Skeletal muscle tissue (tissue), 4 donors: ENCODE data around the gene PSG5. TPM values are rescaled to one million over a fixed set of nuclear protein-coding genes. Genes with fewer than 3 reads are reported as not detected.
"Not testable (repeated sequence)": the region's sequence is repeated elsewhere in the genome, so short reads cannot be mapped to it uniquely, and the experiment has no call there.

Experiments used
- H3K27ac ChIP-seq: one replicate; pipeline ENCODE4 v1.7.0; 2013; ENCODE audit warnings: mild to moderate bottlenecking, low read depth, low read length, inconsistent platforms
- H3K27me3 ChIP-seq, 3 donors: one replicate each; pipeline ENCODE4 v1.7.0; 2013; ENCODE audit warnings: low read length in 3 of 3; ENCODE audit not compliant: control insufficient read depth in 3 of 3, insufficient read depth in 3 of 3
- H3K36me3 ChIP-seq, 3 donors: one replicate each; pipeline ENCODE4 v1.7.0; 2013; ENCODE audit warnings: low read length in 3 of 3; ENCODE audit not compliant: control insufficient read depth in 3 of 3, insufficient read depth in 3 of 3
- H3K4me1 ChIP-seq, 3 donors: one replicate each; pipeline ENCODE4 v1.7.0; 2013; ENCODE audit warnings: low read length in 3 of 3, mild to moderate bottlenecking in 3 of 3; ENCODE audit not compliant: control insufficient read depth in 3 of 3, insufficient read depth in 3 of 3
- H3K4me3 ChIP-seq, 3 donors: one replicate each; pipeline ENCODE4 v1.7.0; 2013; ENCODE audit warnings: low read length in 3 of 3
- H3K9ac ChIP-seq, 3 donors: one replicate each; pipeline ENCODE4 v1.7.0; 2013; ENCODE audit warnings: low read length in 3 of 3, mild to moderate bottlenecking in 3 of 3, moderate library complexity in 2 of 3, low read depth in 1 of 3
- H3K9me3 ChIP-seq, 3 donors: one replicate each; pipeline ENCODE4 v1.7.0; 2013; ENCODE audit warnings: low read length in 3 of 3; ENCODE audit not compliant: control insufficient read depth in 3 of 3
- total RNA-seq: library from RNA; depleted of rRNA; stranded (reverse); fragments of >200 nt; gene quantifications from one replicate; pipeline ENCODE4 v1.2.3, GENCODE V29; 2014
- donor health status: Osteomylitis.

Gene PSG5
- total RNA-seq, 1 donor from 2014 or later: not detected

DNA sequence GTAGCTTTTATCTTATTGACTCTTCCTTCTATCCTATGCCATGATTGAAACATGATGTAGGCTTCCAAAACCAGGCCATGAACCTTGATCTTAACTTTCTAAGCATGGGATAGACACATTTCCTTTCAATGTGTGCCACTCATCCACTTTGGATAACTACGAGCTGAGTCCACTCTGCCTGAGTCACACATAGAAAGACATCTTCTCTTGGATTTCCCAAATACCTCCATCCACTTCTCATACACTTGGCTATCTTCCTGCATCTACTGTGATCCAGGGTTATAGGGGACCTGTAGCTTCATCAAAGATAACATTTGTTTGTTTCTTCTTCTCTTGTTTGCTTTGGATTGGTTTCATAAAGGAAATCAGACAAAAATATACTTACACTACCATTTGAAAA, 44.6 kb downstream of the PSG5 start:
- H3K4me3 ChIP-seq, H3K36me3 ChIP-seq, H3K27me3 ChIP-seq, H3K9me3 ChIP-seq, H3K27ac ChIP-seq, H3K9ac ChIP-seq, H3K4me1 ChIP-seq: not testable (repeated sequence)

- H3K9me3 ChIP-seq: no peaks in the 10 kb centered on the region
- no peaks in the 10 kb centered on the region for H3K36me3 ChIP-seq
- no peaks in the 10 kb centered on the region for H3K27me3 ChIP-seq
- no peak overlapping the region for H3K9ac ChIP-seq
- H3K27ac ChIP-seq: no peak overlapping the region
- H3K4me3 ChIP-seq: no peak overlapping the region
- H3K4me1 ChIP-seq: no peaks in the 10 kb centered on the region
Observed at GRCh38 chr19:43132696-43133095, 53.6 kb downstream of the PSG5 start.

DNA sequence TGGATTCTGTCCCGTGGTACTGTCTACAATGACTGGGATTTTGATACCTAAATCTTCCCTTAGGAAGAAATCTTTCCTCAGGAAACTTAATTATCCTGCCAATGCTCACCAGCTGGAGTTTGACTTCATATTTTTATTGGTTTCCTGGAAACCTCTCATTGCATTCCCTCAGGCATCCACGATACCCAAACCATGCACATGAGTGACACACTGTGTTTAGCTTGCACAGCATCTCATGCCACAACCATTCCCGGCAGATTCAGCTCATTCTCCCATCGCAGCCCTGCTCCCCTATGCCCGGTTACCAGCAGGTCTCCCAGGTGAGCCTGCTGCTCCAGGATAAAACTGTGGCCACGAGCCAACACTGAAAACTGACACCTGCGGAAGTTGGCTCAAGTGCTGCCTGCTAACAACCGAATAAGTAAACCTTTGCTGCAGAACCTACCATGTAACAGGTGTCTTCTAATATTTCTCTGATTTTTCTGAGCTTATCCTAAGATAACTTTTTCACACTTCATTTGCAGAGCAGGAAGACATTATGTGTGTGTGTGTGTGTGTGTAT, 55.0 kb downstream of the PSG5 start:
- not testable (repeated sequence) for H3K4me3 ChIP-seq, H3K9ac ChIP-seq, H3K9me3 ChIP-seq, H3K36me3 ChIP-seq, H3K27ac ChIP-seq, H3K27me3 ChIP-seq, H3K4me1 ChIP-seq

DNA sequence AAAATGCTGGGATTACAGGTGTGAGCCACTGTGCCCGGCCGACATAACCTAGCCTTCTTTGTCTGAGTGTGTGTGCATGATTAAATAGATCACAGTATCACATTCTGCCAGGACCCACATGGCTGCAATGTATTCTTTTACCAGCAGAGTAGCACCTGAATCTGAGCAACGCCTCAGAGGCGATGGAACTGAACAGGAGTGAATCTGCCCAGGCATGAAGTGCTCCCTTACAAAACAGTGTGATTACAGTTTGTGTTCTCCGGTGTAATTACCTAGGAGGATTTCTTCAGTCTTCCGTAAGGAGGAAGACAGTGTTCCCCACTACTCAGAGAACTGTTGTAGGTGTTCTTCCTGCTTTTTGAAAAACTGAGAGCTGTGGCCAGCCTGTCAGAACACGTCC, 57.1 kb downstream of the PSG5 start:
- not testable (repeated sequence) for H3K9me3 ChIP-seq, H3K27me3 ChIP-seq, H3K36me3 ChIP-seq, H3K9ac ChIP-seq, H3K4me1 ChIP-seq, H3K27ac ChIP-seq, H3K4me3 ChIP-seq

GRCh38 chr19:43127336-43127735, 59.0 kb downstream of the PSG5 start:
- not testable (repeated sequence) for H3K4me1 ChIP-seq, H3K9me3 ChIP-seq, H3K4me3 ChIP-seq, H3K36me3 ChIP-seq, H3K27me3 ChIP-seq, H3K27ac ChIP-seq, H3K9ac ChIP-seq

DNA sequence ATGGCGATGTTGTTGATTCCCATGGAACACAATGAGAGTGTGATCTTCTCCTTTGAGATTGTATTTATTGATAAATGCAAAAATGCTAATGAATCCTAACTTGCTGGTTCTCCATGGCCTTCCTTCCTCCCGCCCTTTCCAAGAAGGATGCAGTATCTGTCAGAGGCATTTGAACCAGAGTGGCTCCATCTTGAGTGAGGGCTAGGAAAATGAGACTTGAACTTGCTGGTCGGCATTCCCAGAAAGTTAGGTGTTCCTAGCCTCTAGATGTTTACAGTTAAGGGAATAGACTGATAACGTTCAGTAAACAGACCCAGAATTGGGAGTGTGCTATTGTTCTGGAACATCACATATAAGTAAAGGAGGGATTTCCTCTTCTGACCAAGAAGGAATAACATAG, 59.6 kb downstream of the PSG5 start:
- H3K4me1 ChIP-seq: no peaks in the 10 kb centered on the region
- no peaks in the 10 kb centered on the region for H3K9me3 ChIP-seq
- no peak overlapping the region for H3K4me3 ChIP-seq
- H3K36me3 ChIP-seq: no peaks in the 10 kb centered on the region
- H3K9ac ChIP-seq: no peak overlapping the region
- no peaks in the 10 kb centered on the region for H3K27me3 ChIP-seq
- H3K27ac ChIP-seq: no peak overlapping the region

GRCh38 chr19:43124360-43124759, 62.0 kb downstream of the PSG5 start:
- Histone ChIP-seq H3K4me1 (no peaks in the 10 kb centered on the region), H3K4me3 (no peak overlapping the region), H3K9me3 (no peaks in the 10 kb centered on the region), H3K27me3 (no peaks in the 10 kb centered on the region), H3K27ac (no peak overlapping the region), H3K9ac (no peak overlapping the region), H3K36me3 (no peaks in the 10 kb centered on the region)

GRCh38 chr19:43120433-43121026, 65.8 kb downstream of the PSG5 start:
- not testable (repeated sequence) for H3K4me1 ChIP-seq, H3K27ac ChIP-seq, H3K9ac ChIP-seq, H3K9me3 ChIP-seq, H3K27me3 ChIP-seq, H3K4me3 ChIP-seq, H3K36me3 ChIP-seq

GRCh38 chr19:43119526-43119925, 66.8 kb downstream of the PSG5 start:
- not testable (repeated sequence) for H3K27ac ChIP-seq, H3K36me3 ChIP-seq, H3K9me3 ChIP-seq, H3K27me3 ChIP-seq, H3K4me3 ChIP-seq, H3K4me1 ChIP-seq, H3K9ac ChIP-seq
